Heart left ventricle (tissue), 13 donors: ENCODE measurements around the gene RNF207.

Source experiments
- CTCF ChIP-seq, 12 donors: fragments of 200-600 bp; sonication (generic) in 4 of 12; IDR thresholded peaks; one replicate each; pipeline versions ENCODE4 v1.5.0 to v1.8.0; 2018 to 2022; ENCODE audit warnings: antibody characterized with exemption in 12 of 12, mild to moderate bottlenecking in 5 of 12
- POLR2A ChIP-seq, 2 donors: fragments of 450-650 bp; IDR thresholded peaks; one replicate each; pipeline ENCODE4 v1.6.1; 2017; ENCODE audit warnings: antibody characterized with exemption in 2 of 2, mild to moderate bottlenecking in 2 of 2, moderate library complexity in 2 of 2
- donor health status: ischemic (EF 13 %, LVEDD 7.1; RV severe dilation, severe dysfunction).
- donor health status: DM: no; HTN: yes; CAD: no.
- donor health status: DM: no; HTN: no; CAD: no.
- donor health status: ischemic (EF 25% LVEDD 6.9; RV normal size, moderate dysfunction).
- donor health status: ischemic (EF 25% LVEDD 5.7; RV mildly dilated, moderate dysfunction).
- donor health status: ischemic (EF 35%, LVEDD 5.7; RV mildly dilated, moderate dysfunction).
- donor health status: nonischemic (EF 11% LVEDD 7.7; RV severe dilation, severe dysfunction).
- donor health status: DM: yes; HTN: yes; CAD: no.
- donor health status: PGD.
- donor health status: ischemic (EF 29% LVEDD 5.4; RV normal size, mild dysfunction).
- donor health status: nonischemic (EF 23%, LVEDD 6.1; RV moderate dilation, normal function).

- TF ChIP-seq POLR2A (IDR thresholded peaks at IDR 0.05) (no peak), CTCF (IDR thresholded peaks at IDR 0.05) (no peak)
Measured at GRCh38 chr1:6237093-6237492, 31.2 kb downstream of the RNF207 start.
